Fibroblast of mammary gland (primary cell): ENCODE results near the gene COL21A1.
A peak's percentile ranks its signal among the peaks of the same experiment; 100 is the strongest.

Source experiments
- DNase-seq: peaks from one replicate; pipeline ENCODE4 v3.0.0-alpha.2; 2010; ENCODE audit warnings: low read depth
- H3K4me3 ChIP-seq: 2 replicates; pipeline ENCODE4 v1.5.1; 2011; ENCODE audit warnings: low read depth, mild to moderate bottlenecking, low read length, moderate library complexity; ENCODE audit not compliant: control insufficient read depth
- CTCF ChIP-seq: conservative IDR thresholded peaks from 2 replicates; pipeline ENCODE4 v1.5.1; 2011; ENCODE audit warnings: low read depth, low read length, inconsistent platforms; ENCODE audit not compliant: control insufficient read depth, insufficient read depth

Gene COL21A1

GRCh38 chr6:56204134-56204533 is 43.2 kb downstream of the COL21A1 start:
- DNase-seq: no peak
- no peak overlapping the region for H3K4me3 ChIP-seq
- no peak for TF ChIP-seq CTCF

GRCh38 chr6:56199956-56200355 is 47.4 kb downstream of the COL21A1 start:
- TF ChIP-seq CTCF: no peak
- peak; percentile 75 for DNase-seq
- H3K4me3 ChIP-seq: no peak overlapping the region

GRCh38 chr6:56193846-56194245 is 53.5 kb downstream of the COL21A1 start:
- no peak overlapping the region for H3K4me3 ChIP-seq
- DNase-seq: peak; percentile 85
- no peak for TF ChIP-seq CTCF

GRCh38 chr6:56188429-56188828 is 59.0 kb downstream of the COL21A1 start:
- no peak for DNase-seq
- TF ChIP-seq CTCF: no peak
- H3K4me3 ChIP-seq: no peak overlapping the region

GRCh38 chr6:56187686-56188085 is 59.7 kb downstream of the COL21A1 start:
- no peak for DNase-seq
- no peak overlapping the region for H3K4me3 ChIP-seq
- no peak for TF ChIP-seq CTCF

- DNase-seq: no peak
- TF ChIP-seq CTCF: no peak
Observed at GRCh38 chr6:56176741-56177140, 70.6 kb downstream of the COL21A1 start.

GRCh38 chr6:56173228-56173627 is 74.2 kb downstream of the COL21A1 start:
- no peak overlapping the region for H3K4me3 ChIP-seq
- no peak for DNase-seq
- TF ChIP-seq CTCF: no peak

More at GRCh38 chr6:56176741-56177140, 70.6 kb downstream of the COL21A1 start:
- no peak overlapping the region for H3K4me3 ChIP-seq
